GM06990 (cell line): Measurements from ENCODE around the gene ADGRL2.

Experiments
- DNase-seq: peaks from one replicate; pipeline ENCODE4 v3.0.0-alpha.2; 2011; ENCODE audit not compliant: insufficient read length; ENCODE audit errors: extremely low read depth
- H3K27me3 ChIP-seq: replicated peaks from 2 replicates; pipeline ENCODE4 v1.6.0; 2011; ENCODE audit warnings: low read length; ENCODE audit not compliant: control insufficient read depth, insufficient read depth
- H3K36me3 ChIP-seq: 2 replicates; pipeline ENCODE4 v1.5.1; 2011; ENCODE audit warnings: low read length; ENCODE audit not compliant: control insufficient read depth, insufficient read depth
- H3K4me3 ChIP-seq: replicated peaks from 2 replicates; pipeline ENCODE4 v1.5.1; 2011; ENCODE audit warnings: low read depth, mild to moderate bottlenecking, control low read depth, low read length
- TF ChIP-seq, protein P1 (sequence below): IDR thresholded peaks from 2 replicates; pipeline ENCODE4 v1.5.1; 2011; ENCODE audit warnings: low read length, control low read depth, mild to moderate bottlenecking, inconsistent platforms; ENCODE audit not compliant: insufficient read depth, poor library complexity, severe bottlenecking

The ADGRL2 gene

DNA sequence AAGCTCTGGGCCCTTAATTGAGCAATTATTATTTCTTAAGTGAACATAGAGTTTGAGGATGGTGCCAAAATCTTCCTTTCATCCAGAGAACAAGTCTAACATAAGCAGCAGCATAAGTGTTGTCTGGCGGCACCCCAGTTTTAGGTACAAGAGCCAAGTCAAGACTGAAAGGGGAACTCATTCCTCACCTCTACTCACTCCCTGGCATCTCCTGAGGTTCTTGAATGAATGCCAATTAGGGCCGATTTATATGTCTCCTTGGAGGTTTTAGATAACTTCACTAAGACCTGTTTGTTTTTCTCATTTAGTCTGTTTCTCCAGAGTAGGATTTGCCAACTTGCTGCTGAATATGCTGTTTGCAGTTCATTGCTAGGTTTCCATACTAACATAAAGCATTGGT lies 42.6 kb upstream of the ADGRL2 start:
- TF ChIP-seq, protein P1, sequence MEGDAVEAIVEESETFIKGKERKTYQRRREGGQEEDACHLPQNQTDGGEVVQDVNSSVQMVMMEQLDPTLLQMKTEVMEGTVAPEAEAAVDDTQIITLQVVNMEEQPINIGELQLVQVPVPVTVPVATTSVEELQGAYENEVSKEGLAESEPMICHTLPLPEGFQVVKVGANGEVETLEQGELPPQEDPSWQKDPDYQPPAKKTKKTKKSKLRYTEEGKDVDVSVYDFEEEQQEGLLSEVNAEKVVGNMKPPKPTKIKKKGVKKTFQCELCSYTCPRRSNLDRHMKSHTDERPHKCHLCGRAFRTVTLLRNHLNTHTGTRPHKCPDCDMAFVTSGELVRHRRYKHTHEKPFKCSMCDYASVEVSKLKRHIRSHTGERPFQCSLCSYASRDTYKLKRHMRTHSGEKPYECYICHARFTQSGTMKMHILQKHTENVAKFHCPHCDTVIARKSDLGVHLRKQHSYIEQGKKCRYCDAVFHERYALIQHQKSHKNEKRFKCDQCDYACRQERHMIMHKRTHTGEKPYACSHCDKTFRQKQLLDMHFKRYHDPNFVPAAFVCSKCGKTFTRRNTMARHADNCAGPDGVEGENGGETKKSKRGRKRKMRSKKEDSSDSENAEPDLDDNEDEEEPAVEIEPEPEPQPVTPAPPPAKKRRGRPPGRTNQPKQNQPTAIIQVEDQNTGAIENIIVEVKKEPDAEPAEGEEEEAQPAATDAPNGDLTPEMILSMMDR = no peak
- Histone ChIP-seq H3K4me3 (no peak overlapping the region), H3K27me3 (no peaks in the 10 kb centered on the region), H3K36me3 (no peaks in the 10 kb centered on the region)
- no peak for DNase-seq

DNA sequence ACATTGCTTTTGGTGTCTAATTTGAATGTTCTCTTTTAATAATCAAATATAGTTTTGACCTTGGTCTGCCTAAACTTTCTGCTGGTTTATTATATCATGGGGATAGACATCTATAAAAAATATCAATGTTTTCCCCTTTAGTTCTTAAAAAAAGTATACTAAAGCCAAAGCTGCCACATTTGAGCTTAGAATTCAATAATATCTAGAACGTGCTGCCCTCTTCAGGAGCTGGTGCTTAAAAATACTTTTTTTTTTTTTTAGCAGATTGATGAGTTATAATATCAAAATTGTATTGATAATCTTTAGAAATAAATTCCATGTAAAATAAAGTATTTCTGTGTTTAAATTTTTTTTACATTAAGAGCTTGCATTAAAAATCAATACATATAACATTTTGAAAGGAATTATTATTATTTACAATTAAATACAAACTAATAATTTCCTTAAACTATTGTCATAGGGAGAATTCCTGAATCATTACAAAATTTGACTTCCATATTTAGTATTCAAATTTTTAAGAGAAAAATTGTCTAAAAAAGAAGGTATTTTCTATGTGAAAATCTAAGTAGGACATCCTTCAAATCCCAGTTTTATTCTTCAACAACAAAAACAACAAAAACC lies 40.1 kb upstream of the ADGRL2 start:
- DNase-seq = no peak
- TF ChIP-seq, protein P1 = peak; percentile 30
- Histone ChIP-seq H3K4me3 (no peak overlapping the region), H3K27me3 (no peaks in the 10 kb centered on the region), H3K36me3 (no peaks in the 10 kb centered on the region)

DNA sequence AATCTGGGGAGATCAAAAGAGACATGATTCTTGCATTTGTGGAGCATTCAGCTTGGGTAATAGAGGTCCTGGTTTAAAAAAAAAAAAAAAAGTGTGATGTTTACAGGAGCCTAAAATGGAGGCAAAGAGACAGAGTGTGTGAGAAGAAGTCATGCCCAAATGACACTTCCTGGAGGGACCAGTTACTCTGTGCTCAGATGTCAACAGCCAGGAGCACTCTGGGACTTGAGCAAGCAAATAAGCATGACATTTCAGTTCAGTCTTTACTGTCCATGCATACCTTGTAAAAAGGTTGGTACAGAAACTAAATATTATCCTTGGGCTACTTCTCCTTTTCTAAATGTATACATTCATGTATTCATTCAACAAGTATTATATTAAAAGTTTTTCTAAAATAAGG lies 25.2 kb upstream of the ADGRL2 start:
- TF ChIP-seq, protein P1 = no peak
- H3K36me3 ChIP-seq = no peaks in the 10 kb centered on the region
- no peak overlapping the region for H3K4me3 ChIP-seq
- DNase-seq = no peak
- H3K27me3 ChIP-seq = no peaks in the 10 kb centered on the region

DNA sequence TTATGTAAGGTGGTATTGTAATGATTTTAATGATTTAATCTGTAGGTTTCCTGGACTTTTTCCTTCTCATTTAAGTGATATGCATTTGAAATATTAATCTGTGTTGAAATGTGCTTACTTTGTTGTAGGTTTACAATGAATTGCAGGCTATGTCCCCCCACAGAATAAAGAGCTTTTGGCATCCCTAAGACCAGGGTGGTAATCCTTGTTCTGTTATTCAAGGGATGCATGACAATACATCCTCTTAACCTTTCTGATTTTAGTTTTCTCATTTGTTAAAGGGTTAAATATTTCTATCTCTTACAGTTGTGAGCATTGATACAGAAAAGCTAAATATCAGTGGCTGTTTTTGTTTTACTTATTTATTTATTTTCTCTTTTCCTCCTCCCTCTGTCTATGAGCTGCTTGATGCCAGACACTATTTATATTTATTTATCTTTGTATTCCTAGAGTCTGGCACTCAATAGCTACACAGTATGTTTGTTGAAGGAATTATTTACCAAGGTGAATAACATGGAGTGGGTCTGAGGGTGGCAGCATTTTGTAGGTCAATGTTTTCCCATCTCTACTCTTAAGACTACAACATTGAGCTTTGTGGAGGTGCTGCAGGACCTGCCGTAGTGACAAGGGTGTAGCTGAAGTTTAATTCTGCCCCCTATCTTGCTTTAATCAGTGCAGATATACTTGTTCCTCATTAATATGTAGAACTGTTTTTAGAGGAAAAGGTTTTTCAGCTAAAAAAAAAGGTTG lies 19.9 kb upstream of the ADGRL2 start:
- no peak for DNase-seq
- no peak overlapping the region for H3K4me3 ChIP-seq
- H3K27me3 ChIP-seq = no peaks in the 10 kb centered on the region
- TF ChIP-seq, protein P1 = no peak
- H3K36me3 ChIP-seq = no peaks in the 10 kb centered on the region

DNA sequence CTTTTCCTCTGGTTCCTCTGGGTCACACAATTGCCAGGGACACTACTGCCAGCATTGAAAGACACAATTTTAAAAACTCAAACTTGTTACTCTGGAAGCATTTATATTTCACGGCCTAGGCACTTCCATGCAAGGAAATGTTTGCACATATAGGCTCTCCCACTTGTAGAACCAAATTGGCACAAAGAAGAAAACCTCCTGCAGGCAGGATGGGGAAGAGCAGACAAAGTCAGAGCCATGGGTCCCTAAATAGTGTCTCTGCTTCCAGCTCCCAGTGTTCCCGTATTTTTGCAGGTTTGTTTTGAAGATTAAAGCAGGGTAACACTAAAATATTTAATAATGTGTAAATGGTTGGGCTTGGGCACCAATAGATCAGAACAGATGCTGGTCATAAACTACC lies 19.0 kb upstream of the ADGRL2 start:
- no peak overlapping the region for H3K4me3 ChIP-seq
- H3K27me3 ChIP-seq = no peaks in the 10 kb centered on the region
- TF ChIP-seq, protein P1 = no peak
- no peak for DNase-seq
- no peaks in the 10 kb centered on the region for H3K36me3 ChIP-seq
